Measurements from ENCODE around the gene MIF.
"Not testable (repeated sequence)": the region's sequence is repeated elsewhere in the genome, so short reads cannot be mapped to it uniquely, and the experiment has no call there.

The MIF gene

DNA sequence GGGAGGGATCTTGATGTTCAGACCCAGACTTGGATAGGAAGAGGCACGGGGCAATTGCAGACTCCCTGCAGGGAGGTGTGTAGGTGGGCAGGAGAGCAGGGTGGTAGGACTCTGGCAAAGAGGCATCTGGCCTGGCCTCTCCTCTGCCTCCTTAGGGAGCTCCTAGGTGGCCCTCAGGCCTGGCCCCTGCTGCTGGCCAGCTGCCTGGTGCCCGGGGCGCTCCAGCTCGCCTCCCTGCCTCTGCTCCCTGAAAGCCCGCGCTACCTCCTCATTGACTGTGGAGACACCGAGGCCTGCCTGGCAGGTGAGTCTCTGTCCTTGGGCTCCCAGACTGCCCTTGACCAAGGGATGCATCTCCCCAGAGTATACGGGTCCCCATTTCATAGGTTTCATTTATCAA is 16.6 kb upstream of the MIF start:
- no peak for DNase-seq

DNA sequence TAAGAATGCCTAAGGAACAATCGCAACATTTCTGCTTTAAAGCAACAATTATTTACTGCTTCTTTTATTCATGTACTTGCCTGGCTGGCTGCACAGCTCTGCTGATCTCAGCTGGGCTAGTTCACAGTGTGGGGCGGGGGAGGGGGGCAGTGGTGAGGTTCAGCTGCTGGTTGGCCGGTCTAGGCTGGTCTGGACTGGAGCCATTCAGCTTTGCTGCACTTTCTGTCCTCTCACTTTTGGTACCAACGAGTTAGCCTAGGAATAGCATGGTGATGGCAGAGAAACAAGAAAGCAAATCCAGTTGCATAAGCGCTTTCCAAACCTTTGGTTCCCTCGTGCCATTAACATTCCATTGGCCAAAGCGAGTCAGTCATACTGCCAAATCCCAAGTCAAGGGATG is 16.0 kb upstream of the MIF start:
- DNase-seq: no peak

- DNase-seq: no peak
Measured at GRCh38 chr22:23882370-23882769, 11.8 kb upstream of the MIF start.

DNA sequence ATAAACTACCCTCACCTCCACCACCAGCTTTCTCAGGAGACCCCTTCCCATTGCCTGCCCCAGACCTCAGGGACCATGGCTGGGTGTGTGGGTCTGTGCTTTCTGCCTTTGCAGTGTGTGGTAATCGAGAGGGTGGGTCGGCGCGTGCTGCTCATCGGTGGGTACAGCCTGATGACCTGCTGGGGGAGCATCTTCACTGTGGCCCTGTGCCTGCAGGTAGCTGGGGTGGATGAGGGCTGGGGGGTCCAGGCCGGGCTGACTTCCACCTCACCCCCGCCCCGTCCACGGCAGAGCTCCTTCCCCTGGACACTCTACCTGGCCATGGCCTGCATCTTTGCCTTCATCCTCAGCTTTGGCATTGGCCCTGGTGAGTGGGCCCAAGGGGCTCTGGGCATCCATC is 10.5 kb upstream of the MIF start:
- DNase-seq: no peak

DNA sequence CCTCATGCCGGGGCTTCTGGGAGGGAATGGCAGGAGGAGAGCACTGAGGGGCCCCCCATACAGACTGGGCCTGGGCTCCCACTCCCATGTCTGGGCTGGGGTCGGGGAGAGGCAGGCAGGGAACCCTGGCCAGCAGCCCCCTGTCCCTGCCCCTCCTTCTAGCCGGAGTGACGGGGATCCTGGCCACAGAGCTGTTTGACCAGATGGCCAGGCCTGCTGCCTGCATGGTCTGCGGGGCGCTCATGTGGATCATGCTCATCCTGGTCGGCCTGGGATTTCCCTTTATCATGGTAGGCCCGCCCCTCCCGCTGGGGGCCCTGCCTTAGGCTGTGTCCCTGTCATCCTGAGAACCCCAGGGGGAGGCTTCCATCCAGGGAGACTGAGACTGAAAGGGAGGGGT is 10.0 kb upstream of the MIF start:
- no peak for DNase-seq

DNA sequence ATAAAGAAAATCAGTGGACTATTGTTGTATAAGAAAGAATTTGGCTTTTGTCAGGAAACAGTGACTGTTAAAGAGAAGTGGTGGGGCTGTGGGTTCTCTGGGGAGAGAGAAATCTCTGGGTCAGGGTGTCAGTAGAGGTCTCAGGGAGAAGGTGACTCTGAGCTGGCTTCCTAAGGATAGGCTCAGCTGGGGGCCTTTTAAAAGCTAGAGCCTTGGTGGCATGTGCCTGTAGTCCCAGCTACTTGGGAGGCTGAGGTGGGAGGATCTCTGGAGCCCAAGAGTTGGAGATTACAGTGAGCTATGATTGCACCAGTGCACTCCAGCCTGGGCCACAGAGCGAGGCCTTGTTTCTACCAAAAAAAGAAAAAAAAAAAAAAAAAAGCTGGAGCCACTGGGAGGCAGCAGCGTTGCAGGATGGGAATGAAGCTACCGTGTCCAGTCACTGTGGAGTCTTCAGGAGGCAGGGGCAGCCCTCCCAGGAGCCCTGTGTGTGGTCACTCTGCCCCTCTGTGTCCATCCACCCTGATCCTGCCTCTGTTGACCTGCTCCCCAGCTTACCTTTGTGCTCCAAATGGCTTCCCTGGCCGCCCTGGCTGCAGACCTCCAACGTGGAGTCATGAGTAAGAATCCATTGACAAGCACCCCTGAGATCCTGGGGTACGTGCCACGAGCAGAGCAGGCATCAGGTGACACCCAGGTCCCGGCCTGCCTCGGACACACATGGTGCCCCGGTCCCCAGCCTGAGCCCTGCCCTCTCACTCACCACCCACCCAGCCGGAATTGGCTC is 5.4 kb upstream of the MIF start:
- DNase-seq: no peak

DNA sequence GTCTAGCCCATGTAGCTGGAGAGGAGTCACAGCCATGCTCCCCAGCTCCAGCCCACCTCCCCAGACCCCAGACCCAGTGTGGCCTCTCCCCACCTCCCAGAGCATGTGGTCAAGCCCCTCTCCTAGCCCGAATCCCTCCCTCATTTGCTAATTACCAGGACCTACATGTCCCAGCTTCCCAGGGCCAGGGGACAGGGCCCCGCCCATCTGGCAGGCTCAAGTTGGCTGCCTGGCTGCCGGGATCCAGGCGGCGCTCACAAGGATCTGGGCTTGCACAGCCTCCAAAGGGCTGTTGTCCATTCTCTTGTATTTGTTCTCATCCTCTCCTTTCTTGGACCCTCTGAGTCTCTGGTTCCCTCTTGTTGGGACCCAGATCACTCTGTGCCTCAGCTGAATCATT is 4.6 kb upstream of the MIF start:
- no peak for DNase-seq

- DNase-seq: no peak
Measured at GRCh38 chr22:23891726-23892125, 2.5 kb upstream of the MIF start.

GRCh38 chr22:23892130-23892529 is 2.1 kb upstream of the MIF start:
- DNase-seq: no peak

GRCh38 chr22:23892706-23893105 is 1.5 kb upstream of the MIF start:
- DNase-seq: no peak

- no peak for DNase-seq
Measured at GRCh38 chr22:23893121-23893944, 850 bp upstream of the MIF start.

GRCh38 chr22:23894710-23895598 is 771 bp downstream of the MIF start:
- peak; percentile 80 for DNase-seq

- no peak for DNase-seq
Measured at GRCh38 chr22:23895599-23896144, 1.5 kb downstream of the MIF start.

DNA sequence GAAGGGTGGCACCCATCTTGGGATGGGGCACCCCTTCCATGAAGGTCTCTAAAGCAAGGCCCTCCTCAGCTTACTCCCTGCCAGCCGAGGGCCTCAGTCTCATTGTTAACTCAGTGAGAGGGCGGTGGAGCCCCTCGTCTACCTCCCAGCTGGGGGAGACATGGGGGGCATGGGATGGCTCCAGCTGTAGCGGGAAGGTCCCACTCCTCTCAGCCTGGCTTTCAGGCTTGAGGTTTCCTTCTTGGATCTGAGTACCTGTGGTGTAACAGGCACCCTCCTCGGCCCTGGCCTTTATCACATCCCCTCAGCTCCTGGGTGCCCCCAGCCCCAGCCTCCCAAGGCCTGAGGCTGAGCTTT is 2.0 kb downstream of the MIF start:
- DNase-seq: no peak

DNA sequence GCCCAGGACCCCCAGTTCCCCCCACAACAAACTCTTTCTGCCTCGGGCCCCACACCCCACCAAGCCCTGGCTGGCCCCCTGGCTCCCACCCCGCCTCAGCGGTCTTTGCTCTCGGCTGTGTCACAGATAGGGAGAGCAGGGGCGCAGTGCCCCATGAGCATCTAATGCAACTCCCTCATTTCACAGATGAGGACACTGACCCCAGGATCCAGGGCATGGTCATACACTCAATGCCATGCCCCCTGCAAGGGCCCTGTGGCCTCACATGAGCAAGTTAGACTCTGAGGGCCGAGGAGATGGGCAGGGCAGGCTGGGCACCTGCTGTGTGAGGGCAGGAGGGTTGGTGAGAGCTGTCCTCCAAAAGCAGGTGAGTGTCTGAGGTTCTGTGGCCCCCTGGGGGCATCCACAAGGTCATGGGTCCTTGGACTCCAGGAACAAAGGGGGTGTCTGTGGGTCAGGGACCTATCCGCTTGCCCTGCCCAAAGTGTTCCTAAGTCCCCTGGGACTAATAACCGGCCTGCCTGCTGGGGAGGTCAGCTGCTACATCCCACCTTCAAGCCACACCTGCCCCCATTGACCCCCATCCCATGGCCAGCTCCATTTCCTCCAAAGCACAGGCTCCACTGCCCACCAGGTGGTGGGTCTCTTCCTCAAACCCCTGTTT is 2.5 kb downstream of the MIF start:
- no peak for DNase-seq

- DNase-seq: no peak
Measured at GRCh38 chr22:23897320-23897719, 3.1 kb downstream of the MIF start.

- no peak for DNase-seq
Measured at GRCh38 chr22:23898006-23898974, 4.1 kb downstream of the MIF start.

- DNase-seq: no peak
Measured at GRCh38 chr22:23899042-23899745, 5.0 kb downstream of the MIF start.

- DNase-seq: not testable (repeated sequence)
Measured at GRCh38 chr22:23900227-23900626, 6.0 kb downstream of the MIF start.

- DNase-seq: no peak
Measured at GRCh38 chr22:23901600-23901999, 7.4 kb downstream of the MIF start.

All from NCI-H2029 (cell line).